PC-3 (cell line): ENCODE data around the gene MTX1. TPM values are rescaled to one million over a fixed set of nuclear protein-coding genes. Genes with fewer than 3 reads are reported as not detected.

Experiments used
- ATAC-seq: fragments of 200-7000 bp; cut with Tn5 transposase; 2 replicates; pipeline ENCODE4 v1.9.1; 2020; ENCODE audit warnings: mild to moderate bottlenecking, moderate library complexity
- BruUV-seq: library from RNA; stranded (reverse); fragments of 400-500 nt; replicated peaks from 2 replicates; lab custom pipeline; 2021; lab: Mats Ljungman, UMichigan
- CTCF ChIA-PET: fragments of 300-600 bp; sonication (Branson Sonifier 250); formaldehyde crosslinking; loops from one replicate; lab custom pipeline; 2022; ENCODE audit warnings: antibody characterized with exemption; lab: Charles Lee
- POLR2A ChIA-PET: fragments of 300-600 bp; sonication (Branson Sonifier 250); formaldehyde crosslinking; loops from one replicate; lab custom pipeline; 2022; ENCODE audit warnings: antibody characterized with exemption; ENCODE audit not compliant: unreplicated experiment; lab: Charles Lee
- DNase-seq: peaks from one replicate; pipeline ENCODE4 v3.0.0-alpha.2; 2015
- H2AFZ ChIP-seq: fragments of 300-600 bp; sonication (generic); 2 replicates; pipeline ENCODE4 v1.6.0; 2016; ENCODE audit warnings: antibody characterized with exemption, low read length
- H3F3A ChIP-seq: fragments of 300-600 bp; sonication (generic); one replicate; pipeline ENCODE4 v1.6.0; 2017; ENCODE audit warnings: antibody characterized with exemption, low read length, control low read depth, mild to moderate bottlenecking; ENCODE audit not compliant: unreplicated experiment
- H3K27ac ChIP-seq: fragments of 300-600 bp; sonication (generic); 2 replicates; pipeline ENCODE4 v1.5.1; 2016; ENCODE audit warnings: mild to moderate bottlenecking, low read length
- H3K27me3 ChIP-seq: fragments of 300-600 bp; sonication (generic); 2 replicates; pipeline ENCODE4 v1.6.1; 2016; ENCODE audit warnings: low read length, mixed read lengths
- H3K36me3 ChIP-seq: fragments of 300-600 bp; sonication (generic); 2 replicates; pipeline ENCODE4 v1.6.1; 2016; ENCODE audit warnings: low read depth, mixed run types, low read length, mixed read lengths
- H3K4me1 ChIP-seq: fragments of 300-600 bp; sonication (generic); 2 replicates; pipeline ENCODE4 v1.5.1; 2016; ENCODE audit warnings: low read length; ENCODE audit not compliant: insufficient read depth
- H3K4me2 ChIP-seq: fragments of 300-600 bp; sonication (generic); 2 replicates; pipeline ENCODE4 v1.6.0; 2016; ENCODE audit warnings: low read length
- H3K4me3 ChIP-seq: fragments of 300-600 bp; sonication (generic); 2 replicates; pipeline ENCODE4 v1.5.1; 2016; ENCODE audit warnings: mild to moderate bottlenecking, low read length, mixed read lengths
- H3K79me2 ChIP-seq: fragments of 300-600 bp; sonication (generic); 2 replicates; pipeline ENCODE4 v1.6.1; 2017; ENCODE audit warnings: low read length, mixed read lengths
- H3K9ac ChIP-seq: fragments of 300-600 bp; sonication (generic); 2 replicates; pipeline ENCODE4 v1.6.0; 2016; ENCODE audit warnings: mild to moderate bottlenecking, low read length
- H3K9me2 ChIP-seq: fragments of 300-600 bp; sonication (generic); replicated peaks from 2 replicates; pipeline ENCODE4 v1.6.1; 2016; ENCODE audit warnings: mixed run types, low read length, mixed read lengths
- H3K9me3 ChIP-seq: fragments of 300-600 bp; sonication (generic); 2 replicates; pipeline ENCODE4 v1.6.1; 2016; ENCODE audit warnings: low read length, mixed read lengths
- H4K20me1 ChIP-seq: fragments of 300-600 bp; sonication (generic); 2 replicates; pipeline ENCODE4 v1.6.1; 2016; ENCODE audit warnings: low read length, mixed read lengths
- CTCF ChIP-seq: fragments of 300-600 bp; sonication (generic); conservative IDR thresholded peaks from 2 replicates; pipeline ENCODE4 v1.5.1; 2017; ENCODE audit warnings: antibody characterized with exemption, low read depth, mild to moderate bottlenecking, low read length
- EZH2 ChIP-seq: fragments of 300-600 bp; sonication (generic); IDR thresholded peaks from one replicate; pipeline ENCODE4 v1.6.1; 2017; ENCODE audit warnings: antibody characterized with exemption, mild to moderate bottlenecking, low read length; ENCODE audit not compliant: unreplicated experiment
- EZH2phosphoT487 ChIP-seq: fragments of 300-600 bp; sonication (generic); IDR thresholded peaks from 2 replicates; pipeline ENCODE4 v1.6.1; 2018; ENCODE audit warnings: mild to moderate bottlenecking, antibody characterized with exemption, low read length, borderline replicate concordance
- intact Hi-C: fragments of 100-400 bp; cut with micrococcal nuclease; formaldehyde crosslinking; loops from 2 replicates; pipeline ENCODE4 v1.9.0; 2023
- total RNA-seq: library from RNA; depleted of rRNA; stranded (reverse); fragments of >200 nt; gene quantifications from 2 replicates; pipeline ENCODE4 v1.2.3, GENCODE V29; 2014

The MTX1 gene
- total RNA-seq, 1 experiment from 2014 or later: 152 TPM

- peak; percentile 97 for TF ChIP-seq CTCF
- no peak for TF ChIP-seq EZH2phosphoT487
- TF ChIP-seq EZH2: no peak
- no peaks in the 10 kb centered on the region for H3K9me2 ChIP-seq
- BruUV-seq: TSS peak; percentile 74
Observed at GRCh38 chr1:155172732-155173477, 35.6 kb upstream of the MTX1 start, which contains the start of gene KRTCAP2. TSS of gene KRTCAP2 (minus strand) at chr1:155173304. CDS start at chr1:155173224, 80 bp downstream.

GRCh38 chr1:155173478-155174323, 34.8 kb upstream of the MTX1 start, which contains the start of gene TRIM46:
TSS of gene TRIM46 (plus strand) at chr1:155173849. CDS start at chr1:155173967, 118 bp downstream.
- ATAC-seq (peak; percentile 25), DNase-seq (peak; percentile 54)
- peaks cover 8% of the 10 kb centered on the region; the same call in 1 of the 2 replicates for H3K36me3 ChIP-seq
- H3K4me3 ChIP-seq: peak within 1 kb of the TSS; percentile 83
- intact Hi-C loops: no loop called here
- no TSS peak for BruUV-seq
- H3K9ac ChIP-seq: peak within 1 kb of the TSS; percentile 93
- H3K4me1 ChIP-seq: peaks cover 29% of the 10 kb centered on the region
- no peaks in the 10 kb centered on the region for H3K9me2 ChIP-seq
- no peaks in the 10 kb centered on the region for H3K27me3 ChIP-seq
- peaks cover 20% of the 10 kb centered on the region for H3K79me2 ChIP-seq
- POLR2A ChIA-PET: interaction anchor here (0.6 to 1.2 kb wide), 3 partner anchors 20 to 39 kb away, joined by 4 to 8 read pairs (median 5); no protein-coding TSS in a partner anchor
- peak within 1 kb of the TSS; percentile 97 for H2AFZ ChIP-seq
- peak within 1 kb of the TSS; percentile 62 for H3K27ac ChIP-seq
- H3K9me3 ChIP-seq: no peaks in the 10 kb centered on the region
- H4K20me1 ChIP-seq: no peaks in the 10 kb centered on the region
- peak within 1 kb of the TSS; percentile 89 for H3K4me2 ChIP-seq
- CTCF ChIA-PET: interaction anchor here (0.5 to 1.9 kb wide), 15 partner anchors 18 to 1401 kb away, joined by 3 to 25 read pairs (median 6); partner anchors contain the start of genes ADAM15 and THBS3
- H3F3A ChIP-seq: peaks cover 4% of the 10 kb centered on the region
- no peak for TF ChIP-seq EZH2
- TF ChIP-seq CTCF: peak; percentile 41; the same call in 1 of the 2 replicates
- TF ChIP-seq EZH2phosphoT487: no peak

More at GRCh38 chr1:155172732-155173477, 35.6 kb upstream of the MTX1 start, which contains the start of gene KRTCAP2:
- peak within 1 kb of the TSS; percentile 83 for H3K4me3 ChIP-seq
- peaks cover 29% of the 10 kb centered on the region for H3K4me1 ChIP-seq
- peak within 1 kb of the TSS; percentile 62 for H3K27ac ChIP-seq
- H2AFZ ChIP-seq: peak within 1 kb of the TSS; percentile 97
- ChIA-PET POLR2A (interaction anchor here (0.5 to 1.2 kb wide), 9 partner anchors 21 to 85 kb away, joined by 3 to 30 read pairs (median 5); partner anchors contain the start of gene THBS3), CTCF (interaction anchor here (0.5 to 1.9 kb wide), 19 partner anchors 17 to 1401 kb away, joined by 3 to 25 read pairs (median 4); partner anchors contain the start of genes ADAM15 and THBS3)
- intact Hi-C loops: no loop called here
- H3K27me3 ChIP-seq: no peaks in the 10 kb centered on the region
- H3K4me2 ChIP-seq: peak within 1 kb of the TSS; percentile 89
- peak within 1 kb of the TSS; percentile 93 for H3K9ac ChIP-seq
- H3K9me3 ChIP-seq: no peaks in the 10 kb centered on the region
- H3K79me2 ChIP-seq: peaks cover 20% of the 10 kb centered on the region
- DNase-seq: peak; percentile 99
- H3K36me3 ChIP-seq: peaks cover 8% of the 10 kb centered on the region; the same call in 1 of the 2 replicates
- H3F3A ChIP-seq: peaks cover 4% of the 10 kb centered on the region
- peak; percentile 70 for ATAC-seq
- no peaks in the 10 kb centered on the region for H4K20me1 ChIP-seq
